Endothelial cell of umbilical vein (primary cell): ENCODE results near the gene ATG5.

Experiments
- EZH2 ChIP-seq: IDR thresholded peaks from 2 replicates; pipeline ENCODE4 v1.6.1; 2012; ENCODE audit warnings: borderline replicate concordance, low read depth, mild to moderate bottlenecking, moderate library complexity, low read length, inconsistent platforms; ENCODE audit not compliant: severe bottlenecking
- FOS ChIP-seq: IDR thresholded peaks from 2 replicates; pipeline ENCODE4 v1.6.1; 2011; ENCODE audit warnings: mild to moderate bottlenecking, low read length, moderate library complexity, borderline replicate concordance; ENCODE audit not compliant: insufficient read depth
- MYC ChIP-seq: IDR thresholded peaks from one replicate; pipeline ENCODE4 v1.6.1; 2011; ENCODE audit warnings: mild to moderate bottlenecking, low read depth, low read length
- POLR2A ChIP-seq: IDR thresholded peaks from 2 replicates; pipeline ENCODE4 v1.6.1; 2012; ENCODE audit warnings: low read depth, mild to moderate bottlenecking, control low read depth, low read length
- TF ChIP-seq, protein P1 (sequence below), 2 donors: IDR thresholded peaks; 1 replicate in 1 of 2; 2 replicates in 1 of 2; pipeline ENCODE4 v1.5.1; 2011; ENCODE audit warnings: low read length in 2 of 2, mild to moderate bottlenecking in 2 of 2, moderate library complexity in 2 of 2, control low read depth in 1 of 2, inconsistent platforms in 1 of 2, low read depth in 1 of 2; ENCODE audit not compliant: insufficient read depth in 1 of 2; ENCODE audit errors: extremely low read depth in 1 of 2

DNA sequence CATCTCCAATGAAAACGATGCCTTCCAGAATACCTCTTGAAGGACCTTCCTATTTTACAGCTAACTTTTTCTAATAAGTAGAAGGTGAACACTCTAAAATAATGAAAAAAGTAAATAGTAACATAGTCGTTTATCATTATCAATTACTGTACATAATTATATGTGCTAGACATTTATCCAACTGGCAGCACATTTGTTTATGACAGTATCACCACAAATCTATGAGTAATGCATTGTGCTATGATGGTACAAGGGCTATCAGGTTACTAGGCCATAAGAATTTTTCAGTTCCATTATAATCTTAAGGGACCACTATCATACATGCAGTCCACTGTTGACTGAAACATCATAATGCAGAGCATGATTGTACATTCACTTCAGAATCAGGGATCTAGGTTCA is 68.4 kb downstream of the ATG5 start:
- TF ChIP-seq POLR2A (no peak), EZH2 (no peak), FOS (no peak), MYC (no peak)
- TF ChIP-seq, protein P1, sequence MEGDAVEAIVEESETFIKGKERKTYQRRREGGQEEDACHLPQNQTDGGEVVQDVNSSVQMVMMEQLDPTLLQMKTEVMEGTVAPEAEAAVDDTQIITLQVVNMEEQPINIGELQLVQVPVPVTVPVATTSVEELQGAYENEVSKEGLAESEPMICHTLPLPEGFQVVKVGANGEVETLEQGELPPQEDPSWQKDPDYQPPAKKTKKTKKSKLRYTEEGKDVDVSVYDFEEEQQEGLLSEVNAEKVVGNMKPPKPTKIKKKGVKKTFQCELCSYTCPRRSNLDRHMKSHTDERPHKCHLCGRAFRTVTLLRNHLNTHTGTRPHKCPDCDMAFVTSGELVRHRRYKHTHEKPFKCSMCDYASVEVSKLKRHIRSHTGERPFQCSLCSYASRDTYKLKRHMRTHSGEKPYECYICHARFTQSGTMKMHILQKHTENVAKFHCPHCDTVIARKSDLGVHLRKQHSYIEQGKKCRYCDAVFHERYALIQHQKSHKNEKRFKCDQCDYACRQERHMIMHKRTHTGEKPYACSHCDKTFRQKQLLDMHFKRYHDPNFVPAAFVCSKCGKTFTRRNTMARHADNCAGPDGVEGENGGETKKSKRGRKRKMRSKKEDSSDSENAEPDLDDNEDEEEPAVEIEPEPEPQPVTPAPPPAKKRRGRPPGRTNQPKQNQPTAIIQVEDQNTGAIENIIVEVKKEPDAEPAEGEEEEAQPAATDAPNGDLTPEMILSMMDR (IDR thresholded peaks at IDR 0.05; ENCODE audit: extremely low read depth in 1 of 2, insufficient read depth in 1 of 2, low read depth in 1 of 2, low read length in 2 of 2): no peak
